ENCODE data around the gene COL5A1. TPM values are rescaled to one million over a fixed set of nuclear protein-coding genes. Genes with fewer than 3 reads are reported as not detected.

Gene COL5A1
- total RNA-seq, 4 donors from 2014 or later = 14.0 to 23.9 (median 19.2) TPM

DNA sequence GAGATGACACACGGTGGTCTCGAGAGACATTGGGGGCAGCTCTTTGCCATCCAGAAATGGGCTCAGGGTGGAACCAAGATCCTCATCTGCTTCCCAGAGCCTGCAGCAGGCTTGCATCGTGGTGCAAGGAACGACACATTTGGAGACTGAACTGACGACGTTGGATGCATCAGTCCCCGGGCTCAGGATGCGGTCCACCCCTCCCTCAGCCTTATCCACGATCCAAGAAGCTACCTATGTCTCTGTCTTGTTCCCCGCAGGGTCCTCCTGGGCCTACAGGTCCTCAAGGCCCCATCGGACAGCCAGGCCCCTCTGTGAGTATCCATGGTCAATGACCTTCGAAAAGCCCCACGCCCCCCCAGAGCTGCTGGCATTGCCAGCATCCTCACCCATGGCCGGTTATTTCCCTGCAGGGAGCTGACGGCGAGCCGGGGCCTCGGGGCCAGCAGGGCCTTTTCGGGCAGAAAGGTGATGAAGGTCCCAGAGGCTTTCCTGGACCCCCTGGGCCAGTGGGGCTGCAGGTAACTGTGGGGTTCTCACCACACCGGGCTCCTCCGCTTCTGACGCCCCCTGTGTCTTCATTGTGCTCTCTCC lies 169.6 kb downstream of the COL5A1 start:
- TF ChIP-seq, protein P1, sequence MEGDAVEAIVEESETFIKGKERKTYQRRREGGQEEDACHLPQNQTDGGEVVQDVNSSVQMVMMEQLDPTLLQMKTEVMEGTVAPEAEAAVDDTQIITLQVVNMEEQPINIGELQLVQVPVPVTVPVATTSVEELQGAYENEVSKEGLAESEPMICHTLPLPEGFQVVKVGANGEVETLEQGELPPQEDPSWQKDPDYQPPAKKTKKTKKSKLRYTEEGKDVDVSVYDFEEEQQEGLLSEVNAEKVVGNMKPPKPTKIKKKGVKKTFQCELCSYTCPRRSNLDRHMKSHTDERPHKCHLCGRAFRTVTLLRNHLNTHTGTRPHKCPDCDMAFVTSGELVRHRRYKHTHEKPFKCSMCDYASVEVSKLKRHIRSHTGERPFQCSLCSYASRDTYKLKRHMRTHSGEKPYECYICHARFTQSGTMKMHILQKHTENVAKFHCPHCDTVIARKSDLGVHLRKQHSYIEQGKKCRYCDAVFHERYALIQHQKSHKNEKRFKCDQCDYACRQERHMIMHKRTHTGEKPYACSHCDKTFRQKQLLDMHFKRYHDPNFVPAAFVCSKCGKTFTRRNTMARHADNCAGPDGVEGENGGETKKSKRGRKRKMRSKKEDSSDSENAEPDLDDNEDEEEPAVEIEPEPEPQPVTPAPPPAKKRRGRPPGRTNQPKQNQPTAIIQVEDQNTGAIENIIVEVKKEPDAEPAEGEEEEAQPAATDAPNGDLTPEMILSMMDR (IDR thresholded peaks at IDR 0.05; ENCODE audit: low read depth) = no peak

DNA sequence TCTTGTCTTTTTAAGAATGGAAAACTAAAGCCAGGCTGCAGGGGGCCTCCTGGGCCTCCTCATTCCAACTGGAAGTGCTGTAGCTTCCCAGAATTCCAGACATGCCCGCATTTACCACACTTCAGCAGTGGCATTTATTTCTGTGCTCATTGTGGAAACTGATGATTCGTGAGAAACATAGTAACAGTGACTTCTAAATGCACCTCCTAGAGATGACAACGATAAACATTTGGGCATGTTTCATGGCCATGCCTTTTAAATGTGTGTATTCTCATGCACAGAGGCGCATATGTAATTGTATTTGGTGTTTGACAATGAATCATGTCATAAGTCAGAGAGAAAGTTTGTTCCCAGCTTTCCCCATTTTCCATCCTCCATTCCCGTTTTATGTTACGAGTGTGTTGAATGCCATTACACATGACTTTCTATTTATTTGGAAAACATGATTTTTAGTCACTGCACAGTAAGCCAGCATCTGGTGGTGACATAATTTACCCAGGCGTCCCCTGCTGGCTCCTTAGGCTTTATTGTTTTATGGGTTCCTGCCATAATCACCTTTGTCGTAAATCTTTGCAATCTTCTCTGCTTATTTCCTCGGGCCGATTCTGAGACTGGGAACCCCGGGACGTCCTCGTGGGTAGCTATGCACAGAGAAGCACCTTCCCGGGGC lies 170.2 kb downstream of the COL5A1 start:
- TF ChIP-seq, protein P1 (IDR thresholded peaks at IDR 0.05; ENCODE audit: low read depth) = no peak

DNA sequence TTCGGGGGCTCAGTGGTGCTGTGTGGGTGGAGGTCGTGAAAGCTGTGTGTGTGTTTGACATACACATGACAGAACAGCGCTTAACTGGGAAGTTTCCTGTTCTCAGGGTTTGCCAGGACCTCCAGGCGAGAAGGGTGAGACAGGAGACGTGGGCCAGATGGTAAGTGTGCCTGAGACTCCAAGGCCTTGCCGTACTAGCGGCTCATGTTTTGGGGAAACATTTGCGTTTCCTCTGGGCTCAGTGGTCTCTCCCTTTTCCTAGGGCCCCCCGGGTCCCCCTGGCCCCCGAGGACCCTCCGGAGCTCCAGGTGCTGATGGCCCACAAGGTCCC lies 170.7 kb downstream of the COL5A1 start:
- TF ChIP-seq, protein P1 (IDR thresholded peaks at IDR 0.05; ENCODE audit: low read depth) = no peak

DNA sequence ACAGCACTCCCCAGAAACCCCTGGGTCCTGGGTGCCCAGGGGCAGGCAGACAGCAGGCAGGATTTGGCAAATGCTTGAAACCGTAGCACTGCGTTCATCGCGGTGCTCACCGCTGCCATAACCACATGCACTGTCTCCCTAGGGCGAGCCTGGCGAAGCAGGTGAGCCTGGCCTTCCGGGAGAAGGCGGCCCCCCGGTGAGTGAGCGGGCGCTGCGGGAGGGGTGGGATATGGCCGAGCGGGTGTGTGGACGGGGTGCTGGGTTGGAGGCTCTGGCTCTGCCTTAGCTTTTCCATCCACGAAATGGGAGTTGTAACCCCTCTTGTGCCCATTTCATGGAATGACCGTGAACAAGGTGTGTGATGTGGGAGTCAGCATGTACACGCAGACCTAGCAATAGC lies 172.2 kb downstream of the COL5A1 start:
- TF ChIP-seq, protein P1 (IDR thresholded peaks at IDR 0.05; ENCODE audit: low read depth) = no peak

DNA sequence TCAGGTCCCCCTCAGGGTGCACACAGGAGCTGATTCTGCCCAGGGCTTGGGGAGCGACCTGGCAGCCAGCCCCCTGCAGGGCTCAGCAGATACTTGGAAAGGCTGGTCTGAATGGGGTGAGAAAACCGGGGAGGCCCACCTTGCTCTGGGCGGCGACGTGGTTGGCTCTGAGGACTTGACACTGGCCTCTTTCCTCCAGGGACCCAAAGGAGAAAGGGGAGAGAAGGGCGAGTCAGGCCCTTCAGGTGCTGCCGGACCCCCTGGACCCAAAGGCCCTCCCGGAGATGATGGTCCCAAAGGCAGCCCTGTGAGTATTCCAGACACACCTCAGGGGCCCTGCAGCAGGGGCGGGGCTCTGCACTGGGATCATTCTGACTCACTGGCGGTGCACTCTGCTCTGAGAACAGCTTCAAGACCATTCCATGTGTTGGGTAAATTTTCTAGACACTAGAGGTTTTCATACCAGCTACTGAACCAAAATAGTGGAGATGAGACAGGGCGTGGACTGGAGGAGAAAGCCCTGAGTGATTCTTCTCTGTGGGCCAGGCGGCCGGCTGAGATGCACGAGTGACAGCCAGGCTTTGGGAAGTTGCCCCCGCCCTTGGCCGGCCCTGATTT lies 173.1 kb downstream of the COL5A1 start:
- TF ChIP-seq, protein P1 (IDR thresholded peaks at IDR 0.05; ENCODE audit: low read depth) = no peak

DNA sequence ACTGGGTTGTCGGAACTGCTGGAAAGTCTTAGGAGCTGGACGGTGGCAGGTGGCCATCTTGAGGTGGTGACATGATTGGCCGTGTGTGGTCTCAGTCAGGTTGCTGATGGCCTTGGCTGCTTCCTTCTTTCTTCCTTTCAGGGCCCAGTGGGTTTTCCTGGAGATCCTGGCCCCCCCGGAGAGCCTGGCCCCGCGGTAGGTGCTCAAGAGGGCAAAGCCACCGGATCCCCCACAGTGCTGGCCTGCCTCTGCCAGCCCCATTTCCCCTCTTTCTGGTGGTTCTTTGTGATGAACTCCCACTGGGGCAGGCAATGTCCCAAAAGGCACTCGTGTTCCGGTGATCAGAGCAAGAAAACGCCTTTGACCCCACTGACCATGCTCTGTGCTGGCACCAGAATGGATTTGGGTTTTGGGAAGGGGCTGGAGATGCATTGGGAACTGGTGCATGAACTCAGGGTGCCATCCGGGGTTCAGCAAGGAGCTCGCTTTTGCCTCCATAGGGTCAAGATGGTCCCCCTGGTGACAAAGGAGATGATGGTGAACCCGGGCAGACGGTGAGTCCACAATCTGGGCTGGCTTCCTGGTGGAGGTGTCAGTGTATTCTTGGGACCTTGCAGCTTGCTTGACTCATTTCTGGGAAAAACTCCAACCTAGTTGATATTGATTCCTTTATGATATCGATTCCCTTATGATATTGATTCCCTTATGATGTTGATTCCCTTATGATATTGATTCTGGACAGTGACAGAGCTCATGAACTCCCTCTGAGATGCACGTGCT lies 174.0 kb downstream of the COL5A1 start:
- TF ChIP-seq, protein P1 (IDR thresholded peaks at IDR 0.05; ENCODE audit: low read depth) = no peak

DNA sequence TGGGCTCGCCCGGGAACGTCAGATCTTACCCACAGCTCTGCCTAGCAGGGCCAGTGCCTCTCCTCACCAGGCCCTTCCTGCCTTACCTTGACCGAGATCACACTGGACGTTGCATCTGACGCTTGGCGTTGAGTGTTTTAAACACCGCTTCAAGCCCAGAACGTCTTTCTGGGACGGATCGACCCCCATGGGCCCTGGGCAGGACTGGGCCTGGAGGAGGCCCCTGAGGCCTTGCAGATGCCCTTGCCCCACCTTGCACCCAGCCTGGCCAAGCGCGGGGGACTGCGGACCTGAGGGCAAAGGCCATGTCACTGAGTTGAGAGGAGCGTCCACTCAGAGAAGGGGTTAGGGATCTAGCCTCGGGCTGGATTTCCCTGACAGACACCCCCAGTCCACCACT lies 174.7 kb downstream of the COL5A1 start:
- TF ChIP-seq, protein P1 (IDR thresholded peaks at IDR 0.05; ENCODE audit: low read depth) = no peak

Data from subcutaneous adipose tissue (tissue), 4 donors.